K562 treated with DMSO at 1 percent for 48 hours (cell line): Measurements from ENCODE around the gene FABP2. TPM values are rescaled to one million over a fixed set of nuclear protein-coding genes. Genes with fewer than 3 reads are reported as not detected.

ENCODE experiments used
- total RNA-seq: library from RNA; unstranded; fragments of 300-600 nt; gene quantifications from 2 replicates; pipeline ENCODE4 v1.2.3, GENCODE V29; 2022; ENCODE audit warnings: low replicate concordance; ENCODE audit errors: extremely low read depth

The FABP2 gene
- not detected in 2 replicates for total RNA-seq

DNA sequence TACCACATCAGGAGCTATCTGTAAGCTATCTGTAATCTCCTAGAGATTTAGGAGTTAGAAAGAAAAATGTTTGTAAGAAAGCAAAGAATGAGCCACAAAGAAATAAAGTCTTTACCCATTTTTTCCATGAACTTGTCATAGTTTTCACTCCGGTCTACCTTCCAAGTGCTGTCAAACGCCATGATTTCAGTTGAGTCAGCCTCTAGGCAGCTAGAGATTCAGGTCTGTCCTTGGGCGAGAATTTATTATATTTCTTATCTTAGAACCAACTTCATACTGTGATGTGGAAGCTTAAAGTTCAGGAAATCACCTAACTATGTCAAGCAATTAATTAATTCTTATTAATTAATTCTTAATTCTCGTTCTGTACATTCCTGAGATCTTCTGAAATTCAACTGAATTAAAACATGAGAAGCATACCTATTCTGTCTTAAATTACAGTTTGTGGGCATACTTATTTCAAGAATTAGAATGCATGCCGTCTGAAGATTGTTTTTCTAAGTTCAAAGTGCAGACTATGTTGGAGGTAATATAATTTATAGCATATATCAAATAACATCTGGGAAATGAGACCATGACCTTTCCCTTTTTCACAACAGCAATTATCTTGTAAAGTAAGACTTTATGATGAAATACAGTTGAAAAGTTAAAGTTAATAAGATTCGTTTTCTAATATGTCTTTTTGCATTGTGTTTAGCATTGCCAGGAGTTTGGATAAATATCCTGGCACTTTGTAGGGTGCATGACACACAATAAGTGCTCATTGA is at the start of gene FABP2:
FABP2 (minus strand) TSS at position 218 of the 767 bp plus-strand sequence; CDS start at position 182, 36 bp downstream.

Other genes with a start within 250 kb of the FABP2 start
- gene MYOZ2, start 186.3 kb downstream of the FABP2 start, total RNA-seq, result not detected in 2 replicates
- gene USP53, start 109.4 kb downstream of the FABP2 start, total RNA-seq, result not detected in 2 replicates